GM12872 (cell line): ENCODE measurements around the gene ABLIM2.

Experiments used
- CTCF ChIP-seq: IDR thresholded peaks from 3 replicates; pipeline ENCODE4 v1.5.1; 2011; ENCODE audit warnings: low read depth, mild to moderate bottlenecking, low read length, moderate library complexity; ENCODE audit not compliant: insufficient read depth

The ABLIM2 gene

DNA sequence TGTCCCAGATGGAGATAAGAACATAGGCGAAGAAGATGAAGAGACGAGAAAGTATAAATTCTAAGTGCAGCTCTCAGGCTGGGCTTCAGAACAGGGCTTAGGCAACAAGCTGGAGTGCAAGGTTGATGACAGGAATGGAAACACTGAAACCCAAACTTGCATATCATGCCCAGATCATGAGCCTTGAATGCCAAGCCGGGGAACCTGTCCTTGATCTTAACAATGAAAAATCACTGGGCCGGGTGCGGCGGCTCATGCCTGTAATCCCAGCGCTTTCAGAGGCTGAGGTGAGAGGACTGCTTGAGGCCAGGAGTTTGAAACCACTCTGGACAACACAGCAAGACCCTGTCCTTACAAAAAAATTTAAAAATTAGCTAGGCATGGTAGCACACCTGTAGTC, 236.1 kb downstream of the ABLIM2 start:
- no peak for TF ChIP-seq CTCF

GRCh38 chr4:7918981-7919380, 239.6 kb downstream of the ABLIM2 start:
- no peak for TF ChIP-seq CTCF

DNA sequence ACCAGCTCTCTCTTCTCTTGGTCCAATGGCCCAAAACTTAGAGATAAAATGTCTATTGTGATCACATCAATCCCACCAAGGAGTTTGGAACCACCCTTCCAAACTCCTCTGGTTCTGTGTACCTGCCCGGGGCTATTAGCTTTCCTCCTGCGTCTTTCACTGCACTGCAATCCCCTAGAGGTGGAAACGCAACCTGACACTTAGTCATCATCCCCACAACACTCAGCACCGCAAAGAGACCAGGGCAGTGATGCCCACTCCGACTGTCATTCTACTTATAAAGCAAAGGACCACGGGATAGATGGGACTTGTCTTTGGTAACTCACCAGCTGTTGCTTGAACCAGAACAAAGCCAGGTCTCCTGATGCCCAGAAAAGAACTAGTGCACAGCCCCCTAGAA, 240.9 kb downstream of the ABLIM2 start:
- TF ChIP-seq CTCF, result no peak

DNA sequence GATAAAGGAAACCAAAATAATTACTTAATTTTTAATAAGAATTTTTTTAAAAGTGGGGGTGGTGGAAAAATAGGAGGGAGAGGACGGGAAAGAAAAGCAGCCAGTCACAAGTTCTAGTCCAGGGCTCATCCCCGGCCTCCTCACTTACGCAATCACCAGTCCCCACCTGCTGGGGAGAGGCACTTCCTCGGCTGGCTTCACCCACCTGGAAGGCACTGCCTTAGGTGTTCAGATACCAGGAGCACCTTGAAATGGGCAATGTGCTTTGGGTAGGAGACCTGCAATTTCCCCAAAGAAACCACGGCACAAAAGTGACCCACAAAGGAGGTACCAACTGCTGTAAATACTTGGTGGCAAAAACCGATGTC, 242.8 kb downstream of the ABLIM2 start:
- TF ChIP-seq CTCF, result no peak
